NCI-H446 (cell line): ENCODE results near the gene CLIC1.

Source experiments
- DNase-seq, 2 experiments: peaks; one replicate each; lab custom pipeline; 2025; lab: John Stamatoyannopoulos, UW

CLIC1 gene

GRCh38 chr6:31737991-31738979 is 2.0 kb upstream of the CLIC1 start:
- no peak for DNase-seq

GRCh38 chr6:31737315-31737990 is 1.1 kb upstream of the CLIC1 start:
- no peak for DNase-seq

- no peak for DNase-seq
These were observed 511 bp upstream of the CLIC1 start for GRCh38 chr6:31736768-31737314.

- no peak for DNase-seq
These were observed 1.4 kb downstream of the CLIC1 start for GRCh38 chr6:31734821-31735406.

GRCh38 chr6:31734247-31734820 is 2.0 kb downstream of the CLIC1 start:
- DNase-seq = no peak

- no peak for DNase-seq
These were observed 2.6 kb downstream of the CLIC1 start for GRCh38 chr6:31733734-31734133.

- DNase-seq = no peak
These were observed 4.3 kb downstream of the CLIC1 start for GRCh38 chr6:31732029-31732428.

- DNase-seq = no peak
These were observed 5.7 kb downstream of the CLIC1 start for GRCh38 chr6:31730631-31731086.

GRCh38 chr6:31729979-31730630 is 6.2 kb downstream of the CLIC1 start:
- DNase-seq = peak; percentile 75 to 80

- peak; percentile 25 to 68 for DNase-seq
These were observed 6.8 kb downstream of the CLIC1 start for GRCh38 chr6:31729515-31729978.

- no peak for DNase-seq
These were observed 7.4 kb downstream of the CLIC1 start, which contains the start of gene DDAH2 for GRCh38 chr6:31728767-31729514. Gene DDAH2 (minus strand): TSS chr6:31729299. CDS start chr6:31729161, 138 bp downstream.

GRCh38 chr6:31727717-31728671 is 8.3 kb downstream of the CLIC1 start:
- DNase-seq = no peak

GRCh38 chr6:31727034-31727716 is 9.2 kb downstream of the CLIC1 start:
- DNase-seq = no peak

- DNase-seq = no peak
These were observed 10.6 kb downstream of the CLIC1 start for GRCh38 chr6:31725502-31726350.

GRCh38 chr6:31723980-31724691 is 12.2 kb downstream of the CLIC1 start:
- DNase-seq = no peak

- no peak for DNase-seq
These were observed 12.9 kb downstream of the CLIC1 start, which contains the start of gene MPIG6B for GRCh38 chr6:31723245-31723979. Gene MPIG6B (plus strand): TSS chr6:31723373. CDS start chr6:31723384, 11 bp downstream.
